ENCODE data around the gene SCML2. TPM values are rescaled to one million over a fixed set of nuclear protein-coding genes. Genes with fewer than 3 reads are reported as not detected.
A peak's percentile ranks its signal among the peaks of the same experiment; 100 is the strongest.

SCML2 gene
- total and polyA plus RNA-seq, 2 experiments from 2014 or later = 20.3 to 21.5 TPM

GRCh38 chrX:18353931-18354368 lies 538 bp downstream of the SCML2 start:
- H3K4me1 Mint-ChIP-seq = peaks cover 13% of the 10 kb centered on the region; the same call in 2 of the 3 replicates
- no peaks in the 10 kb centered on the region for H3K9me2 ChIP-seq (ENCODE audit: insufficient read depth)
- H3K4me3 Mint-ChIP-seq = peak overlapping the region; percentile 78
- no peaks in the 10 kb centered on the region for H3F3A ChIP-seq (replicated peaks; ENCODE audit: low read depth)
- ATAC-seq (peak; percentile 90), DNase-seq (ENCODE audit: low spot score) (peak; percentile 63)
- H3K36me3 Mint-ChIP-seq (ENCODE audit: low read depth) = no peaks in the 10 kb centered on the region
- peak overlapping the region; percentile 84 for H3K4me2 ChIP-seq
- TF ChIP-seq CREB1 (CRISPR knock-in tag; IDR thresholded peaks at IDR 0.05; ENCODE audit: low read depth) (no peak), REST (IDR thresholded peaks at IDR 0.05; ENCODE audit: unreplicated experiment) (no peak), ETS1 (IDR thresholded peaks at IDR 0.05) (no peak), EZH2 (IDR thresholded peaks at IDR 0.05; ENCODE audit: low read depth, unreplicated experiment) (no peak), ZNF462 (CRISPR knock-in tag; IDR thresholded peaks at IDR 0.05) (no peak), ZNF331 (CRISPR knock-in tag; IDR thresholded peaks at IDR 0.05; ENCODE audit: low read depth) (no peak), STAT1 (IDR thresholded peaks at IDR 0.05; ENCODE audit: unreplicated experiment) (no peak), POLR2AphosphoS5 (IDR thresholded peaks at IDR 0.05; ENCODE audit: low read depth) (no peak), EZH2phosphoT487 (IDR thresholded peaks at IDR 0.05; ENCODE audit: unreplicated experiment) (no peak), NANOG (IDR thresholded peaks at IDR 0.05; ENCODE audit: borderline replicate concordance) (no peak), JUNB (IDR thresholded peaks at IDR 0.05; ENCODE audit: unreplicated experiment) (no peak), ZNF114 (CRISPR knock-in tag; IDR thresholded peaks at IDR 0.05) (no peak)
- TF ChIP-seq, protein P1, sequence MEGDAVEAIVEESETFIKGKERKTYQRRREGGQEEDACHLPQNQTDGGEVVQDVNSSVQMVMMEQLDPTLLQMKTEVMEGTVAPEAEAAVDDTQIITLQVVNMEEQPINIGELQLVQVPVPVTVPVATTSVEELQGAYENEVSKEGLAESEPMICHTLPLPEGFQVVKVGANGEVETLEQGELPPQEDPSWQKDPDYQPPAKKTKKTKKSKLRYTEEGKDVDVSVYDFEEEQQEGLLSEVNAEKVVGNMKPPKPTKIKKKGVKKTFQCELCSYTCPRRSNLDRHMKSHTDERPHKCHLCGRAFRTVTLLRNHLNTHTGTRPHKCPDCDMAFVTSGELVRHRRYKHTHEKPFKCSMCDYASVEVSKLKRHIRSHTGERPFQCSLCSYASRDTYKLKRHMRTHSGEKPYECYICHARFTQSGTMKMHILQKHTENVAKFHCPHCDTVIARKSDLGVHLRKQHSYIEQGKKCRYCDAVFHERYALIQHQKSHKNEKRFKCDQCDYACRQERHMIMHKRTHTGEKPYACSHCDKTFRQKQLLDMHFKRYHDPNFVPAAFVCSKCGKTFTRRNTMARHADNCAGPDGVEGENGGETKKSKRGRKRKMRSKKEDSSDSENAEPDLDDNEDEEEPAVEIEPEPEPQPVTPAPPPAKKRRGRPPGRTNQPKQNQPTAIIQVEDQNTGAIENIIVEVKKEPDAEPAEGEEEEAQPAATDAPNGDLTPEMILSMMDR (conservative IDR thresholded peaks at IDR 0.05; ENCODE audit: low read depth in 2 of 2) = no peak; a peak in 1 of 4 replicates
- peaks cover 29% of the 10 kb centered on the region for H3K79me2 ChIP-seq (replicated peaks; ENCODE audit: insufficient read depth)
- H3K27ac ChIP-seq (ENCODE audit: low read depth) = no peak overlapping the region
- no peak overlapping the region for H3K27ac Mint-ChIP-seq
- no peak overlapping the region for H2AFZ ChIP-seq
- H4K20me1 ChIP-seq (replicated peaks; ENCODE audit: insufficient read depth) = no peaks in the 10 kb centered on the region
- H3K4me1 ChIP-seq (ENCODE audit: insufficient read depth) = peaks cover 5% of the 10 kb centered on the region; the same call in 1 of the 2 replicates
- peak overlapping the region; percentile 57 for H3K4me3 ChIP-seq
- peaks cover 17% of the 10 kb centered on the region for H3K27me3 ChIP-seq (ENCODE audit: insufficient read depth)
- H3K9me3 Mint-ChIP-seq = no peaks in the 10 kb centered on the region
- H3K36me3 ChIP-seq (ENCODE audit: insufficient read depth) = no peaks in the 10 kb centered on the region
- H3K27me3 Mint-ChIP-seq (ENCODE audit: insufficient read depth, low read depth, poor library complexity) = peaks cover 9% of the 10 kb centered on the region
